Fibroblast of peridontal ligament (primary cell): ENCODE data around the gene PCDH15.

Experiments used
- DNase-seq: peaks from one replicate; pipeline ENCODE4 v3.0.0-alpha.2; 2010; ENCODE audit errors: extremely low read depth

Gene PCDH15

DNA sequence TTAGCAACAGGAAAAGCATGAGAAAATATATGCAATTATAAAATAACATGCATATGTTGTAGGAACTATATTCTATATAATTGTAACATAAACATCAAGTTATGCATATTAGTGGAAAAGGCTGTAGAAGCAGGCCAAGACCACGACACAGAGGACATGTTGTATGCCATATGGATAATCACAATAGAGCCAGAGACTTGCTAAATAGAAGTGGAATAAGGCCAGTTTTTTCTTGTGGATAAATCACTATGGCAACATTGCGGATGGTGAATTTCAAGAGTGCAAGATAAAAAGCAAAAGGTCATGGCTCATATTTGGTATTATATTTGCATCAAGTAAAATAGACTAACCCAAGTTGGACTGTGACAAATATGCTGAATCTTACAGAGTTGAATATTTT is 93.0 kb downstream of the PCDH15 start:
- DNase-seq = no peak

DNA sequence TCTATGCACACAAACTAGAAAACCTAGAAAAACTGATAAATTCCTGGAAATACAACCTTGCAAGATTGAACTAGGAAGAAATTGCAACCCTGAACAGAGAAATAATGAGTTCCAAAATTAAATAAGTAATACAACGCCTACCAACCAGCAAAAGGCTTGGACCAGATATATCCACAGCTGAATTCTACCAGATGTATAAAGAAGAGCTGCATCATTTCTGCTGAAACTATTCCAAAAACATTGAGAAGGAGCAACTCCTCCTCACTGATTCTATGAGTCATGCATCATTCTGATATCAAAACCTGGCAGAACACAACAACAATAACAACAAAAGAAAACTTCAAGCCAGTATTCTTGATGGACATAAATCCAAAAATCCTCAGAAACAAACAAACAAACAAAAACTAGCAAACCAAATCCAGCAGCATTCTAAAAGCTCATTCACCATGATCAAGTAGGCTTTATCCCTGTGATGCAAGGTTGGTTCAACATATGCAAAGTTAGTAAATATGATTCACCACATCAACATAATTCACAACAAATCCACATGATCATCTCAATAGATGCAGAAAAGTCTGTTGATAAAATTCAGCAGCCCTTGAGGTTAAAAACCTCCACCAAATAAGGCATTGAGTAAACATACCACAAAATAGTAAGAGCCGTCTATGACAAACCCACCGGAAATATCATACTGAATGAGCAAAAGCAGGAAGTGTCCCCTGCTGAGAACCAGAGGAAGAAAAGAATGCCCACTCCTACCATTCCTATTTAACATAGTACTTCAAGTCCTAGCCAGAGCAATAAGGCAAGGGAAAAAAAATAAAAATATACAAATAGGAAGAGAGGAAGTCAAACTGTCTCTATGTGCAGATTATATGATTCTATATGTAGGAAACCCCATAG is 98.2 kb downstream of the PCDH15 start:
- no peak for DNase-seq

DNA sequence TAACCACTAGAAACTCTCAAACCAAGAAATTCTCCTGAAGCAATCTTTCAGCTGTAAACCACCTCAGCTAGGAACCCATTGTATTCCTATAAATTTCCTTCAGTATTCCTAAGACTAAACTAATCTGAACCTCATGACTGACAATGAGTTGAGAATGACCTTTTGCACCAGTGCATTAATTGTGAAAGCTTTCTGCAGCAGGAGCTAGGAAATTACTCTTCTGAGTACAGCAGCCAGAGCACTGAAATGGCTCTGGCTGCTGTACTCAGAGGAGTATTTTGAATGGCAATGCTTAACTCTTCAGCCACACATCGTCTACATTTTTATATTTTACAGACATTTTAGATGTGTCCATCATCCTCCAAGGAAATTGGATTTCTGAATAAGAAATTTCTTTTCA is 109.7 kb downstream of the PCDH15 start:
- DNase-seq = no peak

DNA sequence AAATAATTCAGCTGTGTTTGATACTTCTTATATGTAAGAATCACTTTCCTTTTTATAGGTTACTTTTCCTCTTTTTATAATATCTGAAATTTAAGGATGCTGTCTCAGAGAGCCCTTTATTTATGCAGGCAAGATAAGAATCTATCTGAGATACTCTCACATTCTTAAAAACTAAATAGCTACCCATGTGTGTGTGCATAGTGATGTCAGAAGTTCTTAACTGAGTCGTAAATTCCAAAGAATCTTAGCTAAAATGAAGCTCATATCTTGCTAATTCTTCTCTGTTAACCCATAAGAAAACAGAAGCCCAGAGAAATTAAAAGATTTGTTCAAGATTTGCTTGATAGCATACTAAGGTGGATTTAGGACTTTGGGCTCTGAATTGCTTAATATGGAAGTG is 118.5 kb downstream of the PCDH15 start:
- no peak for DNase-seq

DNA sequence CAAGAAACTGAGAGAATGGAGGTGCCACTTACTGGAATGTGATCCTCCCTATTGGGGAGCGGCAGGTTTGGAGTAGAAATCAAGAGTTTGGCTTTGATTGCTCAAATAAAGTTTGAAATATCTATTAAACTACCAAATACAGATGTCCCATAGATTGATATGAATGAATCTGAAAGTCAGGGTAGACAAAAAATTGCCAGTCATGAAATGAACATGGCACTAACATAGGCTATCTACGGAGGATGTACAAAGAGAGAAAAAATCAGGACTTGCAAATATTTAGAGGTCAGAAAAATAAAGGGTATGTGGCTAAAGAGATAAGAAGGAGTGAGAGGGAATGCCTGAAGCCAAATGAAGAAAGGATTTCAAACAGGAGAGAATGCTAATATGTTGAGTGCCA is 119.9 kb downstream of the PCDH15 start:
- no peak for DNase-seq

DNA sequence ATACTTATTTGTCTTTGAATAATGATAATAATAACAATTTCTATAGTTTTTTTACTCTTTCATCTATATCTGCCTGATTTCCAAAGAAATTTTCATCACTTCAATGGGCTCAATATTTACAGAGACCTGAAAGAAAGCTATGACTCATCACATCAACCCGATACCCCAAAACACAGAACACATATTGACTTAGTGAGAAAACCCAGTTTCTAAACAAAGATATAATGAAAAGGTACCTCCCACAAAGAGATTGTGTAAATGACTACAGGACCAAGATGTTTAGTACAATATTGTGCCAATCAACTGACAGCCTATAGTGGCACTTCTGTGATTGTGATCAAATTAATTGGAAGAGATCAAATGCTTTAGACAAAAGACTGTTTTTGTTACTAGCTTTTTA is 133.9 kb downstream of the PCDH15 start:
- DNase-seq = no peak

DNA sequence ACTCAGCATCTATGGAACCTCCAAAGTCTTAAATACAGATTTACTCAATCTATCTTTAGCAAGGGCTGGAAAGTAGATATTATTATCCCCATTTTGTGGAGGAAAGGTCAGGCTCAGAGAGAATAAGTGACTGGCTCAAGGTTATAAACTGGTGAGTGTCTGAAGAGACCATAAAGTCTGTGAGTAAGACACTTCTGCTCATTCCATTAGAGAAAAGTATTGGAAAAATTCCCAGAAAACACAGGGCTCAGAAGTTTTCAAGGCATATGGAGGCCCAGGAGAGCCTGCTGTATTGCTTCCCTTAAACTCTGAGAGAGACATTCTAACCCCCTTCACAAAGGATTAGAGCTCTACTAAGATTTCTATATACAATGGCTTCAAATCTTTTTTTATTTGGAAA is 134.8 kb downstream of the PCDH15 start:
- DNase-seq = no peak

DNA sequence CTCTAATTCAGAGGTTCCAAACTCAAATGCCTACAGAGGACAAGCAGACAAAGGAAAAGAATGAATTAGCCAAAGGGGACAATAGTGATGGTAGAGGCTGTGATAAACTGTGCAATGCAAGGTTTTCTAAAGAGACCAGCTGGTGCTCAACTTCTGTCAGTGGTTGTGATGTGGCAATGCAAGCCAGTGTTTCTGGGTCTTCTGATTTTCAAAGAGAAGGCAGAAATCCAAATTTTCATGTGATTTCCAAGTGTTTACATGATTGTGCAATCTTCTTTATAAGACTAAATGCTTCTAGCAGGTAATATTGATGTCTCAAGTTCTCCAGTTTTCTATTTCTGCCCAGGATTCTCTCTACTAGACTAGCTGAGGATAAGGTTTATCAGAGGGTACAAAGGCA is 135.9 kb downstream of the PCDH15 start:
- no peak for DNase-seq

DNA sequence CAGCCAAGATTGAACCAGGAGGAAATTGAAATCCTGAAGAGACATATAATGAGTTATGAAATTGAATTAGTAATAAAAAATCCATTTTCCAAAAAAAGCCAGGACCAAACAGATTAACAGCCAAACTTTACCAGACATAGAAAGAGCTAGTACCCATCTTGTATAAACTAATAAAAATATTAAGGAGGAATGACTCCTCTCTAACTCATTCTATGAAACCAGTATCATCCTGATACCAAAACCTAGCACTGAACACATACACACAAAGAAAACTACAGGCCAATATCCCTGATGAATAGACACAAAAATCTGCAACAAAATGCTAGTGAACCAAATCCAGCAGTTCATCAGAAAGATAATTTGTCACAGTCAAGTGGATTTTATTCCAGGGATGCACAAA is 140.6 kb downstream of the PCDH15 start:
- no peak for DNase-seq

DNA sequence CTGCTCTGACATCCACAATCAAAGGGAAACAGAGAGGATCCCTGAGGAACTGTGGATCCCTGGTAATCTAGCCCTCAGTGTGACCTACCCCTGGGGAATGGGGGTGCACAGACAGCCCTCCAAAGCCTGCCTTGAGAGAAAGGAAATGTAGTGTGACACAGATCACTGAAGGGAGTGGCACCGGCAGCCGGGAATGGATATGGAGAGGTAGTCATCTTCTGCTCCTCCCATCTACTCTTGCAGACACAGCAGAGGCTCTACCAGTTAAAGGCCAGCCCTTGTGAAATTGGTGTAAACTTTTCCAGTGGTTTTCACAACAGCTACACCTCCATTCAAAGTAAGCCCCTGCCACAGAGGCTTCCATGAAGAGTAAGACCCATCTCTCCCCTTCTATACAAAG is 144.4 kb downstream of the PCDH15 start:
- no peak for DNase-seq

DNA sequence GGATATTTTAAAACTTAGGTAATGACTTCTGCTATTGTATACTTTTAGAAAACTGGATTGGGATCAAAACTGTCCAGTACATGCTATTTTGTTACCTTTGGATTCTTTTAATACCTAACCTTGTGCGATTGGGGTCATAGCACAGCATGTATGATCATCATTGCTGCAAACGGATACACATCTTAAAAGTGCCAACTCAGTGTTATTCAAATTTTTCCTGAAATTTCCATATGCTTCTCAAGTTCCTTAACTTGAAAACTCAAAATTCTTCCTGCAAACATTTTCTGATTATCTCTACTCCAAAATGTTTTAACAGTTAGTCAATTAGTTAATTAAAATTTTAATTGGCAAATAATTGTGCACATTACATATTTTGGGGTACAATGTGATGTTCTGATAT is 147.5 kb downstream of the PCDH15 start:
- no peak for DNase-seq

DNA sequence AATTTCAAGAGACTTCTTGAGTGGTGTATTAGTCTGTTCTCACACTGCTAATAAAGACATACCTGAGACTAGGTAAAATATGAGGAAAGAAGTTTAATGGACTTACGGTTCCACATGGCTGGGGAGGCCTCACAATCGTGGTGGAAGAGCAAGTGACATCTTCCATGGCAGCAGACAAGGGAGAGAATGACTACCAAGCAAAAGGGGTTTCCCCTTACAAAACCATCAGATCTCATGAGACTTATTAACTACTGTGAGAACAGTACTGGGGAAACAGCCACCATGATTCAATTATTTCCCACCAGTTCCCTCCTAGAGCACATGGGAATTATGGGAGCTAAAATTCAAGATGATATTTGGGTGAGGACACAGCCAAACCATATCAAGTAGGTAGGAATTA is 150.5 kb downstream of the PCDH15 start:
- DNase-seq = no peak

DNA sequence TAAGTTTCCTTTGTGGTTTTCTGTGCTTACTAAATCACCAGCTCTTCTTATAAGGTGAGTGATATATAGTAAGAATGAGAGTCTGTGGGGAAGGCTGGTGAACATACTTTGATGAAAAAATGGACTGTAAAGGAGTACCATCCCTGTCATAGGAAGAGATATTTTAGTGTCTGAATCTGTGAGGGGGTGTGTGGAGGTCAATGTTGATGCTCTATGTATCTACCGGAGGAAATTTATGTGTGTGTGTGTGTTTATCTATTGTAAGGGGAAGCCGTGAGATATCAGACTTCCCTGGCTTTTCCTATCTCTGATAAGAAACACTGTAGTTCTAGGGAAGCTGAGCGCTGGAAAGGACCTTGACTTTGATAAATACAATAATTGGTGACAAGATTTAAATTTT is 179.0 kb downstream of the PCDH15 start:
- no peak for DNase-seq

DNA sequence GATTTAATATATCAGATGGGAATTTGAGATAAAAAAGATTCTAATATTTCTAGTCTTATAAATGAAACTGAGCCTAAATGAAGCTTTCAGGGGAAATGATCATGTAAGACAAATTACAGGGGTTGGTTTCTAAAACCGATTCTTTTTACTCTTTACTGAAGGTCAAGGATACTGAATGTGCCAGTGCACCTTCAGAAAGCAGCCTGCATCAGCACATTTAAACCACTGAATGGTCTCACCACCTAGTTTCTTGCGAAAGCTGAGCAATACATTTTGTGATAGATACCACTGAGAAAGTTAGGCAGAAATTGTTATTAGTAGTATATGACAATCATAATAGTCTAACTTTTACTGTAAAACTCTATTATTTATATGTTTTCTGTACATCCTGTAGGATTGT is 180.7 kb downstream of the PCDH15 start:
- DNase-seq = no peak

DNA sequence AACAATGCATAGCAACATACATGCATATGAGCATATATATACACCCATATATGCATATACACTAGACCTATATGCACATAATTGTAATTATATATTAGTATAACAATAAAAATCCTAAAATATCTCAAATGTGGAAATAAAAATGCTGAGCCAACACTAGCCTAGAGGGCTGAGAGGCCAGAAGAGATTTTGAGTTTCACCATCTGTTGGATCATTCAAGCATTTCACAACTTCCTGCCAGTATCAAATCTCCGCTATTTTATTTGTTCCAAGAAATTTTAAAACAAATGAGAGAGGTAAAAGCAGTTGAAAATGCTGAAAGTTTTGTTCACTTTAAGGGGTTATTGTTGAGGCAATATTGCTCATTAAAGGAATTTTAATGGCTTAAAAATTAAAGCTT is 187.0 kb downstream of the PCDH15 start:
- DNase-seq = no peak

DNA sequence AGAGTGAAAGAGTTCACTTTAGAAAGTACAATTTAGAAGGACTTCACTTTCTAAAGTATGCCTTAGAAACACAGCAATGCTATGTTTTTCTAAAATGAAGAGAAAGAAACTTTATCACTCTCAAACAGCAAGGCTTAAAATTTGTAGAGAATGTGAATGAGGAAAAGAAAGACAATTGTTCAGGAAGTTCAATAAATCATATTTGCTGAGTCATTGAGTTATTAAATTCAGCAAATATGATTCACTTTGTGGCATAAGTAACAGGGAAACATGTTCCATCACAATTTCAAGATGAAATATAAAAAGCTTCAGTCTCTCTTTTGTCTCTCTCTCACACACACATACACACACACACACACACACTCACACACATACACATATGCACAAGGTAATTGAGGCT is 187.9 kb downstream of the PCDH15 start:
- DNase-seq = no peak

DNA sequence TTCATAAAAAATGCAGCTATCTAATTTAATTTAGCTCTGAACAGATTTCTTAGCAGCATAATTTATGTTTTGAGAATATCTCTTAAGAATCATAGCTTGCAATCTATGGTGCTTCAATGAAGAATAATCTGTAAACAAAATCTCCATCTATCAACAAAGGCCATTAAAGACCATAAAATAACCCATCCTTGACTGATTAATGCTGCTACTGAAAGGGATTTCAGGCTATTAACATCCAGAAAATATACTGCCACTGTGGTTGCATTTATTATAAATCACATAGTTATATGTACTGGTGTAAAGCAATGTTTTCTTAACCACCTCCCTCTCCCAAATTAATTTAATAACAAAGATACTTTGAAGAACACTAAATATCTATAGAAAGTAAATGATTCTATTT is 191.6 kb downstream of the PCDH15 start:
- no peak for DNase-seq

DNA sequence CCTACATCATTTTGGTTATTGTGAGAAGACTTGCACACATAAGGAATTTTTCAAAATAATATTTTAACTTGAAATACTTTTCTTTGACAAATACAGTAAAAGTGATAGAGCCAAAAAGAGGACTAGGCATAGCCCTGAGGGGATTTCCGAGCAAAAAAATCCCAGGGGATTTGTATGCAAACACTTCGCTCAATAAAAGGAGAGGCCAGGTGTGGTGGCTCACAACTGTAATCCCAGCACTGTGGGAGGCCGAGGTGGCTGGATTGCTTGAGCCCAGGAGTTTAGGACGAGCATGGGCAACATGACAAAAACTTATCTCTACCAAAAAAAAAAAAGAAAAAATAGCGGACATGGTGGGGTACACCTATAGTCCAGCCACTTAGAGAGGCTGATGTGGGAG is 193.0 kb downstream of the PCDH15 start:
- no peak for DNase-seq

DNA sequence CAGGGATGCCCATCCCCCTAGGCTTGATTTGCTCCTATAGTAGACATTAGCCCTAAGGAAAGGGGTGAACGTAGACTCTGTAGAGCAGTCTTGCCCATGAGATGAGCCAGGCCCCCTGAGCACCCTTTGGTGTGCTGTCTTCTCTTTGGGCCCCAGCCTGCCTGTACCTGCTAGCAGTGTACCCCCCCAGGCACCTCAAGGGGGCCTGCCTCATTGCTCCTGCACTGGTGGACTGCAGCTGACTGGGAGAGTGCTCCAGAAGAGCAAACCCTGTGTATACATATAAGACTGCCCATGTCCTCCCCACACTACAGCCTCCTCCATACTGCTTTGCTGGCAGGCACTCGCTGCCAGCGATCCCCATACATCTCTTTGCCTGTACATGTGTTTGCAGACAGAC is 206.7 kb downstream of the PCDH15 start:
- DNase-seq = no peak

DNA sequence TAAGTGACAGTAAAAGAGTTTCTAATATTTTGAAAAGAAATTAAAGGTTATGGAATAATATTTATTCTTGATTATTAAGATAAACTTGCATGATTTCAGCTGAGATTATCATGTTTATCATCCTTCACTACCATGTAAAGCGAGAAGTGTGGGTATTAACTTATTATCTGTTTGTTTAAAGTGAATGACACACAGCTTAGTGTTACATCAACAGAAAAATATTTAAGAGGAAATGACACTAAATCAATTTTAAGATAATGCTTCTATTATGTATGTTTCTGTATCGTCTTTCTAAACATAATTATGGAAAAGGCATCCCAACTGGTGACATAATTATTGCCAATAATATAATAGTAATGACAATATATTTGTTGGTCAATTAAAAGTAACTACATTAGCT is 213.1 kb downstream of the PCDH15 start:
- DNase-seq = no peak

DNA sequence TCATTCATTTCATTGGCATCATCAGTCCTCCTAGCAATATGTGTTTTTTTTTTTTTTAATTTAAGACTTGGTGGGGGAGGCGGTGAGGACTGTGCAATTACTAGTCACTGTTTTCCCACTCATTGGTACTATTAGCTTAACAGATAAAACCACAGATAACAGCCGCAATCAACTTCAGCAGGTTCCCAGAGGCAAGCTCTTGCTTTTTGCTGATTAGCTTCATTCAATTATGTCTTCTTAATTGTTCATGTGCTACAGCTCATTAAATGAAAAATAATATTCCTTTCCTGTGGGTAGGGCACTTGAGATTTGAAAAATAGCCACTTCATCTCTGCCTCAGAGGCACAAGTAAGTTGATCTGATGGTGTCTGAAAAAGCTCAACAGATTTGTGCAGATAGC is 215.5 kb downstream of the PCDH15 start:
- DNase-seq = no peak

DNA sequence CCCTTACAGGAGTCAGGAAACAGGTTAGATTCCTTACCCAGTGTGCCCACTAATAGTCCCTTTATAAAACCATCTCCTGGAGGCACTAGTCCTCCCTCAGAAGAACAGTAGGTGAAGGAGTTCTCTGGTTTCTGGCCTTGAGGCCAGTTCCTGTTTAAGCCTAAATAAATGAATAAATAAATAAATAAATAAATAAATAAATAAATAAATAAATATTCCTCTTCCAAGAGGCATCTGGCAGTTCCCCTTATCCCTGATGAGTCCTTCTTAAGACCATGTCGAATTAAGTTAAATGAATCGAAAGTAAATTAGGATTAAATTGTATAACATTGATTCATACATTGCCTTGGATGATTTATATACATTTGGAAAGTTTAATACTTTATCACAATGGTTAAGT is 223.3 kb downstream of the PCDH15 start:
- DNase-seq = no peak

DNA sequence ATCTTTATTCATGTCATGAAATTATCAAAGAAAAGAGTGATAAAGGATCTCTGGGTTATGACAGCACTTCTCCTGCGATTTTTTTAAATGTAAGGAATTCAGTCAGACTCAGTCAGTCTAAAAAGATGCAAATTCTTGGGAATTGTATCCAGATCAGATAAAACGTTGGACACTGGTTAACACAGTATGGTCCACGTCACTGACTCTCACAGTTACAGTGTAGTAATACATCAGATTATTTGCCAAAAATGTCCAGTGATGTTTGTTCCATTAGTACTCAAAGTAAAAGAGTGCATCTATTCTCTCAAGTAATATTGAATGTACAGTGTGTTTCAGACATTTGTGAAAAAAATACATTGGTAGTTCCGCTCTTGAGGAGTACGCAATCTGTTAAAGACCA is 224.5 kb downstream of the PCDH15 start:
- DNase-seq = no peak

DNA sequence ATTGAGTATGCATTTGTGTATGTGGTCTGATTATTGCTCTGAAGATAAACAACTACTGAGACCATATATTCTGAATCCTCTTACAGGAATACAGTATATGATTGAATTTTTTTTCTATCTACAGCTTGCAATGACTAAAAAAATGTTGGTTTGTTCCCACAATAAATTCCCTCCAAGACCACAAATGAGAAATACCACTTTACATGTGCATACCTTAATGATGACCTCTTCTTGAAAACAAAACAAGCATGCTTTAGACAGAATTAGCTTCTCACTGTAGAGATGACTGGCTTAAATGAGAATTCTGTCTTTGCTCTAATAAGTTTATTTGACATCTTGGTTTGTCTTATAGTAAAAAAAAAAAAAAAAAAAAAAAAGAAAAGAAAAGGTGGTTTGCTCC is 241.5 kb downstream of the PCDH15 start:
- DNase-seq = no peak
